Epithelial cell of proximal tubule (primary cell): Measurements from ENCODE around the gene PDPK1. TPM values are rescaled to one million over a fixed set of nuclear protein-coding genes. Genes with fewer than 3 reads are reported as not detected.
"Not testable (repeated sequence)": the region's sequence is repeated elsewhere in the genome, so short reads cannot be mapped to it uniquely, and the experiment has no call there.

ENCODE experiments used
- DNase-seq: peaks from one replicate; pipeline ENCODE4 v3.0.0-alpha.2; 2011; ENCODE audit warnings: low read depth
- H3K4me3 ChIP-seq: 2 replicates; pipeline ENCODE4 v1.5.1; 2011; ENCODE audit warnings: low read depth, mild to moderate bottlenecking, low read length
- total RNA-seq: library from RNA; depleted of rRNA; stranded (reverse); fragments of >200 nt; gene quantifications from 2 replicates; pipeline ENCODE4 v1.2.3, GENCODE V29; 2015
- TF ChIP-seq, protein P1 (sequence below): conservative IDR thresholded peaks from 2 replicates; pipeline ENCODE4 v1.5.1; 2012; ENCODE audit warnings: low read depth, mild to moderate bottlenecking, low read length

PDPK1 gene
- total RNA-seq, 1 donor from 2014 or later, result 16.5 TPM

- DNase-seq, result no peak
- H3K4me3 ChIP-seq, result no peak overlapping the region
- TF ChIP-seq, protein P1, sequence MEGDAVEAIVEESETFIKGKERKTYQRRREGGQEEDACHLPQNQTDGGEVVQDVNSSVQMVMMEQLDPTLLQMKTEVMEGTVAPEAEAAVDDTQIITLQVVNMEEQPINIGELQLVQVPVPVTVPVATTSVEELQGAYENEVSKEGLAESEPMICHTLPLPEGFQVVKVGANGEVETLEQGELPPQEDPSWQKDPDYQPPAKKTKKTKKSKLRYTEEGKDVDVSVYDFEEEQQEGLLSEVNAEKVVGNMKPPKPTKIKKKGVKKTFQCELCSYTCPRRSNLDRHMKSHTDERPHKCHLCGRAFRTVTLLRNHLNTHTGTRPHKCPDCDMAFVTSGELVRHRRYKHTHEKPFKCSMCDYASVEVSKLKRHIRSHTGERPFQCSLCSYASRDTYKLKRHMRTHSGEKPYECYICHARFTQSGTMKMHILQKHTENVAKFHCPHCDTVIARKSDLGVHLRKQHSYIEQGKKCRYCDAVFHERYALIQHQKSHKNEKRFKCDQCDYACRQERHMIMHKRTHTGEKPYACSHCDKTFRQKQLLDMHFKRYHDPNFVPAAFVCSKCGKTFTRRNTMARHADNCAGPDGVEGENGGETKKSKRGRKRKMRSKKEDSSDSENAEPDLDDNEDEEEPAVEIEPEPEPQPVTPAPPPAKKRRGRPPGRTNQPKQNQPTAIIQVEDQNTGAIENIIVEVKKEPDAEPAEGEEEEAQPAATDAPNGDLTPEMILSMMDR, result no peak
These were observed 60.4 kb downstream of the PDPK1 start for GRCh38 chr16:2598133-2598641.

- TF ChIP-seq, protein P1, result no peak
- H3K4me3 ChIP-seq, result no peak overlapping the region
- DNase-seq, result no peak
These were observed 60.9 kb downstream of the PDPK1 start for GRCh38 chr16:2598723-2599122.

- DNase-seq, H3K4me3 ChIP-seq: not testable (repeated sequence)
These were observed 61.3 kb downstream of the PDPK1 start for GRCh38 chr16:2599165-2599564.

DNA sequence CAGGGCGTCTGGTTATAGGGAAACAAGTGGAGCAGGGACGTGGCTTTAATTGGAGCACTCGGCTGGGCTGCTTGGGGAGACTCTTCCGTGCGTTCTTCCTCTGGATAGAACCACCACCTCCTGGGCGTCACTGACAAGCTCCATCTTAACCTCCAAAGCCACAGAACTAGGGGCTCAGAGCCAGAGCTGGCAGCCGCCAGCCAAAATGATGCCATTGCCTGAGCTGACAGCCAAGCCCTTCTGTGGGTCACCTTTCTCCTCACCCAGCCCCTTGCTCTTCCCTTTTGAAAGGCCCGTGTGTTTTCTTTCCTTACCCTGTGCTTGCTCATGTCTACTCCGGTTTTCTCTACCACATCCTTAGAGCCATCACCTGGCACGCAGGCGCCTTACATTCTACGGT lies 62.0 kb downstream of the PDPK1 start:
- not testable (repeated sequence) for DNase-seq, H3K4me3 ChIP-seq

DNA sequence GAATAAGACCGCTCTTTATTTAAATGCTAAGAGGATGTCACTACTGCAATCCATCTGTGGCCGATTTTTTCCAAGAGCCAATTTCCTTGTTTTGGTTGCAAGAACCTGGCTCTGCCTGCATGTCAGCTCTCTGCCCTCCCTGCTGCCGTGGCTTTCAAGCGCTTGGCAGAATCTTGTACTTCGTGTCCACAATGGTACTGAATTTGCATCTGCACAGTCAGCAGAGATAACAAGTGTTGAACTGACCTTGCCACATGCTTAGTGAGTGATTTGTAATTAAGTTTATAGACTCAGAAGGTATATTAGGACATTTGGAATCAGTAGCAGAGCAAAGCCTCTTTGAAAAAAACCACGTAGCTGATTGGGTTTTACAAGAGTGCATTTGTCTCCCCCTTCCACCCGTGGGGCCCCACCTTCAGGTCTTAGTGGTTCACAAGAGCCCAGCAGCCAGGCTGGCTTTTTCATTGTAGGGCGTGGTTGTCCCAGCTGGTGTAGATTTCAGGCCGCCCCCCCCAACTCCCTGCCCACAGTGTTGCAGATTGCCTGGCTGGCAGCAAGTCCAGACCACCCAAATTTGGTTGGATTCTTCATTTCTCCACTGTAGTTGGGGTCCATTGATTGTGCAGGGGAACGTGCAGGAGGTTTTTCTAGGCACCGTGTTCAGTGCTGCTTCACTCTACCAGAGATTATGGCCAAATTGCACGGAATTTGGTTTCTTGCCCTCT lies 63.6 kb downstream of the PDPK1 start:
- not testable (repeated sequence) for H3K4me3 ChIP-seq, DNase-seq

DNA sequence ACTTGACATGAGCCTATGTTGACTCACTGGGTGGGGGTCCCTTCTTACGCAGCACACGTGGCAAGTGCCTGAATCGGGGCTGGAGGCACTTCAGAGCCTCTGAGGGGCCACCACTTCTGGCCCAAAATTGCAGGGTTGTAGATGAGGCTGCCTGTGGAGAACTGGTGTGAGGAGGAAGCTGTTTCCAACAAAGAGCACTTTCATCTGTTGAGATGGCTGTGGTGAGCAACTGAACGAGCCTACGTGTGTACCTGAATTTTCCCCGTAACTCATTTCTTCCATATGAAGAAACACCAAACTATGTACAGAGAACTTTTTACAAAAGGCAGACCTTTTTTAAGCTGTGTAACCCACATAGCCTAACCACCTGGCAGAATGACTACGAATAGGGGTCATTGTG lies 64.4 kb downstream of the PDPK1 start:
- DNase-seq, H3K4me3 ChIP-seq: not testable (repeated sequence)

- TF ChIP-seq, protein P1, result no peak
- H3K4me3 ChIP-seq, result peak overlapping the region; percentile 72
- peak; percentile 63 for DNase-seq
These were observed 65.6 kb downstream of the PDPK1 start for GRCh38 chr16:2603165-2604015.

GRCh38 chr16:2604016-2604369 lies 66.2 kb downstream of the PDPK1 start:
- not testable (repeated sequence) for DNase-seq
- peak overlapping the region; percentile 72 for H3K4me3 ChIP-seq

DNA sequence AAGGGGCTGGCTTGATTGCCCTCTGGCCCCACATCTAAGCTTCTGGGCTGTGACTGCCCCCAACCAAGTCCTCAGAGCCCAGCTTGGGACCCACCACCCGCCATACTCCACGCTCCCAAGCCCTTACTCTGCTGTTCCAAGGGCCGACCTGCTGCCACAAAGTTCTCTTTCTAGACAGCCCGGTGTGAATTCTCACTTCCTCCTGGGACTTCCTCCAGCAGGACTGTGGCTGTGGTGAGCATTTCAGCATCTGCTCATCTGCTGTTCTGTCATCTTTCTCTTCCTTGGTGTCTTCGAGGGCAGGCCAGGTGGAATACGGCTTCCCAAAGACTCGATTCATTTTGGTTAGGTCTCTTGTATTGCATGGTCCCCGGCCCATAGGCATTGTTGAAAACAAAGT lies 69.0 kb downstream of the PDPK1 start:
- not testable (repeated sequence) for DNase-seq, H3K4me3 ChIP-seq

GRCh38 chr16:2609345-2609744 lies 71.5 kb downstream of the PDPK1 start:
- H3K4me3 ChIP-seq, DNase-seq: not testable (repeated sequence)
